ENCODE data around the gene ANKRD31.

The ANKRD31 gene

DNA sequence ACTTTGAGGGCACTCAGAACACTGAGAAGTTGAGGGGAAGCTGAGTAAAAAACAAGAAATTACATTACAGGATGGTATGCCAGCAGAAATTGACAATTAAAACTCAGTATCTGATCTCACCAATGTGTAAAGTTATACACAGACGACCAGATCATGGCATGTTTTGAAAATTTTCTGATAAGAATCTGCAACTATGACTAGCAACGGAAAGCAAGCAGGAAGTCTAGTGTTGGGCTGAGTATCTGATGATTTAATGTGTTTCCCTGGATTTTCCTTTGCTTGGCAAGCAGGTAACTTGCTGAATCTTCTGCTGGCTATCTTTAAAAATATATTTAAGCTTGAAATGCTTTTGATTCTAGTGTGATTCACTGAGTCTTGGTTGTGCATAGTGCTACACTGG lies 179.1 kb downstream of the ANKRD31 start:
- DNase-seq, result no peak

GRCh38 chr5:75055727-75056144 lies 180.9 kb downstream of the ANKRD31 start:
- no peak for DNase-seq

DNA sequence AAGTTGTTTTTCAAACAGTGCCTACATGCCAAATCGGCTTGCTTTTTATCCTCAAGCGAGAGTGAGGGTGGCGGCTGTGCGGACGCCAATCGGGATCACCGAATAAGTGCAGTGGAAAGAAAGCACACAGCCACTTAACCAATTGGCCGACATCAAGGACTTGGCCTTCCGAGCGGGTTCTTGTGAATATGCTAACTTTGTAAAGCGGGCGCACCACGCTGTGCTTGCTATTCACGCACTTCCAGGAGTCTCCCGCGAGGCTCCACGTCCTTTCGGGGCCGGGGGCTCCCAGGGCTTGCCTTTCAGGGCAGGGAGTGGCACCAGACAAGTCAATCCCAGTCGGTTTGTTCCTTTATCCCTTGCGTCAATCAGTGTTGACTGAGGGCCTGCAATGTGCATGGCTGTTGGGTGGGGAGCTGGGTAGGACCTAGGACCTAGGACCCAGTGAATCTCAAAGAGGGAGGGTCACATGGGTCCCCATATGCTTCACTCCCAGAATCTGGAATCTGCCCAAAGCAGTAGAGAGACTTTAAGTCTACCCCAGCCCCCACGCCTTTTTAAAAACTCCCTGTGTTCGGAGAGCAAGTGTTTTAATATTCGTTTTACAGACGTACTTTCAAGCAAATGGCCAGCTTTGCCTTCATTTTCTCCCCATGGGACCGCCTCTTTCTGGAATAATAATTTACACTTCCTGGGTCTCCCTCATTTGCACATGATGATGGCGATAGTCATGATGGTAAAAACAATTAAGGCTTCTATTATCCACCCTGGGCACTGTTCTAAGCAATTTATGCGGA lies 182.3 kb downstream of the ANKRD31 start:
- no peak for DNase-seq

DNA sequence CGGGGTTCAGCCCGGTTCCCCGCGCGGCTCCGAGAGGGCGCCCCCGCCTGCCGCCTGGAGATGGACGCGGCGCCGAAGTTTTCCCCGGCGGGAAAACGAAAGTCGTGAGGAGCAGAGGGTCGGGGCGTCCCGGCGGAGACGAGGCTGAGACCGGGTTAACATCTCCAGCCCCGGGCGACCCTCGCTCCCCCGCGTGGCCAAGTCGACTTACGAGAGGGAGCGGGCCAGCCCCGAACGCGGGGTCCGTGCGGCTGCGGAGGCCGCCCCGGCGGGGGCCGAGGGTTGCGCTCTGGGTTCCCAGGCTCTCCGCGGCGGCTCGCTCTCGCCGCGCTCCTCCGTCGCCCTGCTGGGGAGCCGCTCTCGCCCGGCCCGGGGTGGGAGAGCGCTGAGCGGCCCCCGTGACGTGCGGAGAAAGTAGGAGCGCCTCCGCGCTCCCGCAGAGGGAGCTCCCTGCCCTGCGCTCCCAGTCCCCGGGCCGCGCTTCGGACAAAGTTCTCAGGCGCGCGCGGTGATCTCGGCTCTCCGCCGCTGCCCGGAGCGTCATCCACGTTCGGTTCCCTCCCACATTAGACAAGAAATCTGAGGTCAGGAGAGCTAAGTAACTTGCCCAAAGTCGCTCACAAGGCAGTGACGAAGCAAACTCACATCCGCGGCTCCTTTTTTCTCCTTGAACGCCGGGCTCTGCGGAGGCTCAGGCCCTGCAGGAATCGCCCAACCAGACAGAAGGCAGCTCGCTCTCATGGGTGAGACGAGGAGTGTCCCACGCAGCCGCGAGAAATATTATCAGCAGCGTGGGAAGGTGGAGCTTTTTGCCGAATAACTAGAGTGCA lies 183.2 kb downstream of the ANKRD31 start:
- no peak for DNase-seq

DNA sequence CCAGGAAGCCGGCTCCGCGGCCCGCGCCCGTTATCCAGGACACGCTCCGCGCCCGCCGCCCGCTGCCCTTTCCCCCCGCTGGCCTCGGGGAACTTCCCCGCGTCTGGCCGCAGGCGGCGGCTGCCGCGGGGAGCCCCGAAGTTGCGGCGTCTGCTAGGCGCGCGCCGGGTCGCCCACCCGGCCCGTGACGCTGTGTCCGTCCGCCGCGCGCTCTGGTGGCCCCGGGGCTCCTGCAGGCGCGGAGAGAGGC lies 183.7 kb downstream of the ANKRD31 start:
- no peak for DNase-seq

GRCh38 chr5:75052192-75053053 lies 184.3 kb downstream of the ANKRD31 start, which contains the start of gene GCNT4:
Gene GCNT4 (minus strand): TSS chr5:75052558. CDS start chr5:75030037, 22,521 bp downstream.
- no peak for DNase-seq

- no peak for DNase-seq
Observed at GRCh38 chr5:75051217-75051751, 185.4 kb downstream of the ANKRD31 start.

GRCh38 chr5:75050415-75050814 lies 186.3 kb downstream of the ANKRD31 start:
- DNase-seq, result no peak

DNA sequence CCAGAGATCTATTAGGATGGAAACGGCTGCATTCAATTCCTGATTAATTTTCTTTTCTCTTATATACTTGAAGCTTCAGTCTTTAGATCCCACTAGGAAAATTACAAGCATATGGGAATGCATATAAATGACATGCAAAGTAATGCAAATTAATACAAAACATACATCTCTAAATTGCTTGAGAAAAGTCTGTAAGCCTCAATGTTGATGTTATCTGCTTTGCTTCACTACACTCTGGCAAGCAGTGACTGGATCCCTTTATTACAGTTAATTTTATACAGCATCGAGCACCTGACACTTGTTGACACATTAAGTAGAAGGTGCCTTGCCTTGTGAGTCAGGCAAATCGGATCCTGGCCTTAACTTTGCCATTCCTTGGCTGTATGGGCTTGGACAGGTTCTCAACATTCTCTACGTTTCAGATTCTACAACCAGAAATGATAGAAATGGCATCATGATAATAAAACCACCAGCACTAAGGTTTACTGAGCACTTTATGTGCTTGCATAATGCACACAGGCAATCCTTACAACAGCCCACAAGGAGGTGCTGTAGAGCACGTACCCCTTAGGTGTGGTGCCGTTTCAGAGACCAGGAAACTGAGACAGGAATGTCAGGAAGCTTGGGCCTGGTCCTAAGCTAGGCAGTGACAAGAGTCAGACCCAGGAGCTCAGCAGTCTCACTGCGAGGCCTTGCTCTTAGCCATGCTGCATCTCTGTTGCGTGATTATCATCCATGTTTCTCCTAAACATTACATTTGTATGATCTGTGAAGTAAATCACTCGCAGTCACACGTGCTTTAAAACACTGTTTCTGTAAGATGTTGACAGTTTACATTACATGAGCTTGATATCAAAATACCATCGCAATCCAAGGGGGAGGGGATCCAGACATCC lies 187.0 kb downstream of the ANKRD31 start:
- no peak for DNase-seq

DNA sequence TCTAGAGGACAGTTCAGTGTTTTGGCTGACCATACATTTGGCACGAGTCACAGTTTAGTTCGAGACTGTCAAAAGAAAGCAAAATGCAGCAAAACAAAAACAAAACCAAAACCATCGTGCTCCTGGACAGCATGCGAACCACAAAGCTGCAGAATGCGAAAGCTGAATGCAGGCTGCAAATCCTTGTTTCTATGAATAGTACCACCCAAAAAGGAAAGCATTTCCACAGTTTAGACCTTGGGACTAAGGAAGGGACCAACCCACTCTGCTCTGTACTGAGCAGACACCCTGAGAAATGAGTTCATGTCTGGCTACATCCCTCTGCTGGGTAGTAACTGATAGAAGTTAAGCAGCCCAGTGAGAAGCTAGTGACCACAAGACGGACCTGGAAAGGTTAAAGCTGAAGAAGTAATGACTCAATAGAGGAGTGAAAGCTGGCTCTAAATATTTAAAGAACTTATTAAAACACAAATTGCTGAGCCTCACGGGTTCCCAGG lies 188.2 kb downstream of the ANKRD31 start:
- DNase-seq, result no peak

GRCh38 chr5:75047356-75047755 lies 189.3 kb downstream of the ANKRD31 start:
- no peak for DNase-seq

DNA sequence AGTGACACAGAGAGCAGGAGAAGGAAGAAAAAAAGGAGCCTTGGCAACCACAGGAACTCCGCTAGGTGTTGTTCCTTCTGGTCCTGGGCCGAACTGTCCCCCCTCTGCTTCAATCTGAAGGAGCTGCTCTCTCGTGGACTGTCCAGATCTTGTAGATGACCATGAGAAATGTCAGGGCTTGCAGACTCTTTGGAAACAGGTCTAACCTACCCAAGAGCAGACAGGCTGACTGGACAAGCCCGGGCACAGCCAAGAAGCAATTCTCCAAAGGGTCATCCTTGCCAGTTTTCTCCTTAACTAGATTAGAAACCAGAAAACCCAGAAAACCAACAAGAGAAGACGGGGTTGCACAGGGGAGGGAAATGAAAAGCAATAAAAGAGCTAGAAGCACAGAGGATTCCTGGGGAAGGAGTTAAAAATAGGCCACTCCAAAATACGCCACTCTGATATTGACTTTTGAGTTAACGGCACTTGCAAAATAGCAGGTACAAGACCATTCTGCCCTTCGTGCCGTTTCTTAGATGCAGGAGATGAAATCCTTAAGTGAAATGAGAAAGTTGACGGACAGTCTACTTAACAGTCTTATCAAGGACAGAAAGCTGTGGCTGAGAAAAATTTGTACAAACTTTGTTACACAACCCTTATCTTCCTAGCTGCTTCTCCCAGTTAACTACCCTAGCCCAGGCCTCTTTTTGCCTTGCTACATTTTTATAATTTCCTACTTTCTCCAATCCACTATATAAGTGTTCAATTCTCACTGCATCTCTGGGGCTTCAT lies 190.1 kb downstream of the ANKRD31 start:
- no peak for DNase-seq

- DNase-seq, result no peak
Observed at GRCh38 chr5:75045071-75045470, 191.6 kb downstream of the ANKRD31 start.

DNA sequence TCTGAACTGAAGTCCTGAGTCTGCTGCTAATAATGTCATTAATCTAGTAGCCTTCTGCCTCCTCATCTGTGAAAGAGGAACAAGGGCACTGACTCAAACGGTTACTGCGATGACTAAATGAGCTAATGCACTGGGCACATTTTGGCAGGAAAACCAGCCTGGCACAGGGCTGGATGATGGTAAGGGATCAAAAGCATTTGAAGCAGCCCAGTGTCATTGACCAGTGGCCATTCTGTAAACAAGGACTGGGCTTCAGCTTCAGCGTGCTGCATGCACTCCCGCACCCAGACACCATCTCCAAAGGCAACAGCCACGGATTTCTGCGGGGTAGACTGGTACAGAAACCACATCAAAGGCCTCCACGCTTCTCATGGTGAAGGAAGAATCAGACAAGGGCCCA lies 192.3 kb downstream of the ANKRD31 start:
- no peak for DNase-seq

DNA sequence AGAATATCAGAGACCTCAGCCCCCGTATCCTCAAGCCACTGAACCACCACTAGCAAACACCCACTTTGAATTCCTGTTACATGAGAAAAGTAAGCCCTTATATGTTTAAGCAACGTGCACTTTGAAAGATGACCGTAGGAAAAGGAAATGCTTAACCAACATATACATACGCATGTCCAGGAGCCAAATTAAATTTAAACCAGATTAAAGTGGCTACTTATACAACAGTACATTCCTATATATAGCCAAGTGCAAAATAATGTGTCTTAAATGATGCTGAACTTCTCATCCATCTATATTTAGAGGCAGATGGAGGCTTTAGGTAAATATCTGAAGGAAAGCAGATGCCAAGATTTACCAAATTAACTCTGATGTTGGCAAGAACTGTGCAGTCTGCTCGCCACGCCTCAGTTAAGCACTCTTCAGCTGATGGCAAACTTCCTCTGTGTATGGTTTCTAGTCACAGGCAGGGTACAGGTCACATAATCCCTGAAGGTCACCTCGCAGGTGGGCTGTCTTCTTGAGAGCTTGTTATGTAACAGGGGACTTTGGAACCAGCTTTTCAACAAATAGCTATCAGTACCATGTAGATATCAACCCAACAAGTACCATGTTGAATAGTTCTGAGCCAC lies 192.9 kb downstream of the ANKRD31 start:
- DNase-seq, result no peak

DNA sequence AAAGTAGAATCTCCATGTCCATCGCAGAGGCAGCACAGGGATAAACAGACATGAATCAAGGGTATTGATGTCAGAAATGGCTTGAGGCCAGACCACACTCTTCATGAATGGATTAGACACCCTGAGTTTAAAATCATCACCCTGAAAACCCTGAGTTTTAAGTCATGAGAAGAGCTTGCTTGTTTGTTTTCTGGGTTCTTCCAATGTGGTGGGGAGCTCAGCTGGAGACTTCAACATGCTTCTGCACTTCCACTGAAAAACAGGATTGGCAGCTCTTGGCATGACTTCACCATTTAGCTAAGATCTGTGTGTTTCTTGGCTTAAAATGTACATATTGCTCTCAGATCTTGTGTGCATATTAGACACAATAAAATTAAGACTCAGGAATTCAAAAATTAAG lies 194.2 kb downstream of the ANKRD31 start:
- no peak for DNase-seq

GRCh38 chr5:75040973-75041372 lies 195.7 kb downstream of the ANKRD31 start:
- DNase-seq, result no peak

DNA sequence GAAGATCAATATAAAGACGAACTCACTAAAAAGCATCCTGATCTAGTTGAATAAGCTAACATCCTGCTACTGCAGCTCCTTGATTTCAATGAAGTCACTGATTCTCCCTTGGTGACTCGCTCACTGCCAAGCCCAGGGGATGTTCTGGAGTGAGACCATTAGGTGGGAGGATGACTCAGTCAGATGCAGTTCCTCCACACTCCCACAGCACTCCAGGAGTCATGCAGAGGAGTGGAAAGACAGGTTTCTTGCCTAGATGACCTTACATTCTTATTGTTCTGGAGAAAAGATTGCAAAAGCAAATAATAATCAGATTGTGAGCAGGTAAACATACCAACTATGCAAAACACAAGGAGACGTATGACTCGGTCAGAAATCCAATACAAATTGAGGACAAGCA lies 199.6 kb downstream of the ANKRD31 start:
- no peak for DNase-seq

DNA sequence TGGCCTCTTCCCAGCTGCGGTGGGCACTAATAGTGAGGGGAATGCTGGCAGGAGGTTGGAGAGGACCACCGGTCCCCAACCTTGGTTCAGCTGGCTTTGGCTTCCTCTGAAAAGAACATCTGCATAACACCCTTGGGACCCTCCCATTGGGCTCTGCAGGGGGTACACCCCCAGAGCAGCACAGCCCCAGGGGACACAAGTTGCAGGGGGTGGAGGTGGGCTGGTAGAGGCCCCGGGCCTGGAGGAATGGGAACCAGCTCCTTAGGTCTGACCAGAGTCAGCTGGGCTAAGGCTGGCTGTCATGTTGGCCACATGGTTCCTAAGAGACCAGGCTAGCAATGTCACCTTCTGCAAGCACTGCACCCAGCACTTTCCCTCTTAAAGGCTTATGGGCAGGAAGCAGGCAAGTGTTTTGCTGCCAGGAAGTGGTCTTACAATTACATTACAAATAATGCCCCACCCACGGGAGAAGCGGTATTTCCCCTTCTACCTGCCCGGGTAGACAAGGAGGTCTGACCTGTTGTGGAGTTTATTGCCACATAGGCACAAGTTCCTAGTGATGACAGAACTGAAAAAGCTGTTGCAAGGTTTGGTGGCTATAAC lies 202.4 kb downstream of the ANKRD31 start:
- DNase-seq, result no peak

DNA sequence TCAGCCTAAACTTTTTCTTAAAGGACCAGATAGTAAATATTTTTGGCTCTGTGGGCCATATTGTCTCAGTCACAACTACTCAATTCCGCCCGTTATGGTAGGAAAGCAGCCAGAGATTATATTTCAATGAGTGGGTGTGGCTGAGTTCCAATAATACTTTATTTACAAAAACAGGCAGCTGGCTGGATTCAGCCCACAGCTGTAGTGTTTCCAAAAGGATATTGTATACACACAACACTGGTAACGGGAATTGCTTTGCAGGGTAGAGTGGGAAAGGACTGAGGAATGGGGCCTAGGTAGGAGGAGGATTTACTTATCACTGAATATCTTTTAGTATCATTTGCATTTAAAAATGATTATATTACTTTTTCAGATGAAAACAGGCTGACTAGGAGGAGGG lies 205.3 kb downstream of the ANKRD31 start:
- no peak for DNase-seq
